Endometrium (tissue), 2 donors: ENCODE results near the gene RMDN2.

Source experiments
- FAIRE-seq: peaks from 2 replicates; lab custom pipeline; 2012; peaks lifted over from hg19 to GRCh38; lab: Jason Lieb, UNC
- donor health status: control.
- donor health status: control.

The RMDN2 gene

DNA sequence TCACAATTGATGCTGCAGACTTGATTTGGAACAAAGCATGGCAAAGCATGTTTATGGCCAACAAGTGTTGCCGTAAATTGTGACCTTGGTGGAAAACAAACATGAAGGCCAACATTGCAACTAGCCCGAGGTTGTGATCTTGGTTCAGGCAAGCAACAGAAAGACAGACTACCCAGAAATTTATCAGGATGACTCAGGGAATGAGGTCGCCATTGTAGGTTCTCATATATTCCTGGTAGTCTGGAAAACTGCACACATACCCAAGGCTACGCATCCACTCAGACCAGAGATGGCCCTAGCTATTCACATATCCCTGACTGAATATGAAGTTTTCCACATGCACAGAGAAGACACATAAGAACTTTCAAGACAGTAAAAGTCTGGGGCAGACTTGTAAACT, 120.7 kb downstream of the RMDN2 start:
- FAIRE-seq, result no peak

DNA sequence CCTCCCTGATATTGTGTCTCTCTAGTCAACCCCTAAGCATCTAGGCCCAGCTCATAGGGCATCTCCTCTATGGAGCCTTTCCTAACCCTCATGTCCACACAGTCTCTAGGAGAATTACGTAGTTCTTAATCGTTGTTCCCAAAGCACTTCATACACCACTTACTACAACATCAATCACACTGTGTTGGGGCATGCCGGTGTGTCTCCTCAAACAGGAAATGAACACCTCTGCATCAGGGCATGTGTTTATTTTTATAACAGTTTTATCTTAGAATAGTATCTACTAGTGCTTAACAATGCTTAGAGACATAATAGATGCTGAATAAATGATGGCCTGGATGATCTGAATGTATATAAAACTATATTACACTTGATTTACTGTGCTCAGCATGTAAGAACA, 131.1 kb downstream of the RMDN2 start:
- no peak for FAIRE-seq

DNA sequence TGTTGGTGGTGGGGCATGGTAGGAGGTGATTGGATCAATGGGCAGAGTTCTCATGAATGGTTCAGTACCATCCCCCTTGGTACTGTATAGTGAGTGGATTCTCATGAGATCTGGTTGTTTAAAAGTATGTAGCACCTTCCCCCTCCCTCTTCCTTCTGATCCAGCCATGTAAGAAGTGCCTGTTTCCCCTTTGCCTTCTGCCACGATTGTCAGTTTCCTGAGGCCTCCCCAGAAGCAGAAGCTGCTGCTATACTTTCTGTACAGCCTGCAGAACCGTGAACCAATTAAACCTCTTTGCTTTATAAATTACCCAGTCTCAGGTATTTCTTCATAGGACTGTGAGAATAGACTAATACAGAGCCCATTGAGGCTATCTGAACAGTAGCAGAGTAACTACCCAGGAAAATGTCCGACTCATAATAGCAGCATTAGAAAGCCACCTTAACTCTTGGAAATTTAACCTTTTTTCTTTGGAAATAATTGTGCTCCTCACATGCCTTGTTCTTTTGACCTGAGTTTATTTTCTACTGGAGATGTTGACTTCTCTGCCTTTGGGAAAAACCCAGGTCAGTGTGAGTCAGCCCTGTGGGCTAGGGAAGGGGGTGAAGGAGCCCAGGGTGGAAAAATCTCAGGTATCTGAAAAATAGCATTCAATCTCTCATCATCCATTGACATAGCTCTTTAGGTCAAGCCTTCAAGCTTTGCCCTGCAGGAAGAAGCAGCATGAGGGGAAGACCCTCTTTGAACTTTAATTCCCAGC, 132.7 kb downstream of the RMDN2 start:
- FAIRE-seq, result no peak

DNA sequence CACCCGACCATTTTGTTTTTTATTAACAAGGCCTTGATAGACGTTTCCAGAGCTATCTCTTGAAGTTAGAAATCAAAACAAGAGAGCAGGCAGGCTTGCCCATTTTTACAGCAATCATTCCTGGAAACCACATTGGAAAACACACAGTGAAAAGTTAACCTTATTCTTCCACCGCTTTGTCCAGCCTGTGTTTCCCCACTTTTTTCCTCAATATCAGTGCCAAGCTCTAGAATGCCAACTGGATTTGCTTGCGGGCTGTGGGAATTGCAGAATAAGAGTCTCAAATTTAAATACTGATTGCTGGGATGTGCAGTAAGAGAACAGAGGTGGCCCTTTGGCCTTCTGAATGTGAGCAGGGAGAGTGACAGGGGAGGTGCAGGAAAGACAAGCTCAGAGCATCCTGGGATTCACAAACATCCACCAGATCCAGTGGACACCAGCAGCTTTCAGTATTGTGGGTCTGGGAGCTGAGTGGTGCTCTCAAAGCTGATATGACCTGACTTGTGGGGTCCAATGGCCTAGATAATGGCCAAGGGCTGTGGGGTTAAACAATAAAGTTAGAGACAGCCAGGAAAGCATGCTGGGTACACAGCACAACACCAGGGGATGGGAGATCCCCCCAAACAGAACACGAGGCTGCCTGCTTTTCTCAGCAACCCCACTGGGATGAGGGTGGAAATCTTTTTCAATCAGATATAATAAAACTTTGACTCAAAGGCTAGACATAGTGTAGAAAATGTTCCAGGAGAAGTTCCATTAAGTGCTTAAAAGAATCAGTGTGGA, 135.3 kb downstream of the RMDN2 start:
- FAIRE-seq, result no peak

DNA sequence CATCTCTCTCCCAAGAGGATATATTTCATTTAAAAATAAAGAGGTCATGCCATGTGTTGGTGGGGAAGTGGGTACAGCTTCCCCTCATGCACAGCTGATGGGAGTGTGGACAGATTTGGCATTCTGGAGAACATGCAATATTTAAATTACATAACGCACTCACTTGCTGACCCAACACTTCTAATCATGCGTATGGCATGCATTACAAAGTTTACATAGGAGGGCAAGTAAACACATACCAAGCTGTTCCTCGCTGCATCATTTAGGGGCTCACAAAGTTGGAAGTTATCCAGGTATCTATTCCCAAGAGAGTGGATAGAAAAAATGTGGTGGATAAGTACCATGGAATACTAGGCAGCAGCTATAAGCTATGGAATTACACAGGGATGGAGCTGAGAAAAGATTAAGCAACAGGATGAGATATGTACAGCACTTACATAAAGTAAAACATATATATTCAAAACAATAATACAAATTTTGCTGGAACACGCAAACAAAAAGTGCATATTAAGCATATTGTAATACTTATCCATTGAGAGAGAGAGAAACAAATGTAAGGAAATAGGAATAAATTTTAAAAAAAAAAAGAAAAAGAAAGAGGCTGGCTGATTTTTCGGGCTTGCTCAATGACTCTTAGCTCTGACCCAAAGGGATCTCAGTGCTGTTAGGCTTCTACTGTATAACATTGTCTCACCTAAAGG, 139.9 kb downstream of the RMDN2 start:
- FAIRE-seq, result no peak

DNA sequence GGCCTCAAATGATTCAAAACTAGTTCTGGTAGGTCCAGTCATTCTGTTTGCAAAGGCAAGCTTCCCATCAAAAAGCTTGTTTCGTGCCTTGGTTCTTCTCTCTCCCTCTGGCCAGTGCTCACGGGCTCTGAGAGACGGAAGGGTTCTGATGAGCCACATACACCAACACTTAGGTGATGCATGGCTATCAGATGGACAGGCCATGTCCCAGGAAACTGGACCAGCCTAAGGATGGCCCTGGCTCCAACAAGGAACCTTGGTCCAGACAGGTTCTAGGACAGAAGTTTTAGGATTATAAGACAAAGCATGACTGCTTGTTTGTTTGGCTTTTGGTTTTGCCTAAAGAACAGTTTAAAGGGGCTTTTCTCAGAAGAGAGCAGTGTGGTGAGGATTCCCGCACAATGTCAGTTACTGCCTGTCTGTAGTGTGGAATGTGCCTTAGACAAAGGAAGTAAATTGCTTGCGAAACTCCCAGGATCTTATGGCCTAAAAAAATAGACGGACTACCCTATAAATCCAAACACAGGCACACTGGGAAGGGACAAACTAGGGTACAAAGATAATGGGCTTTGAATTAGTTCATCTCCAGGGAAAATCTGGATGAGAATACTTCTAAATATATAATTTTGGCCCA, 140.5 kb downstream of the RMDN2 start:
- no peak for FAIRE-seq

DNA sequence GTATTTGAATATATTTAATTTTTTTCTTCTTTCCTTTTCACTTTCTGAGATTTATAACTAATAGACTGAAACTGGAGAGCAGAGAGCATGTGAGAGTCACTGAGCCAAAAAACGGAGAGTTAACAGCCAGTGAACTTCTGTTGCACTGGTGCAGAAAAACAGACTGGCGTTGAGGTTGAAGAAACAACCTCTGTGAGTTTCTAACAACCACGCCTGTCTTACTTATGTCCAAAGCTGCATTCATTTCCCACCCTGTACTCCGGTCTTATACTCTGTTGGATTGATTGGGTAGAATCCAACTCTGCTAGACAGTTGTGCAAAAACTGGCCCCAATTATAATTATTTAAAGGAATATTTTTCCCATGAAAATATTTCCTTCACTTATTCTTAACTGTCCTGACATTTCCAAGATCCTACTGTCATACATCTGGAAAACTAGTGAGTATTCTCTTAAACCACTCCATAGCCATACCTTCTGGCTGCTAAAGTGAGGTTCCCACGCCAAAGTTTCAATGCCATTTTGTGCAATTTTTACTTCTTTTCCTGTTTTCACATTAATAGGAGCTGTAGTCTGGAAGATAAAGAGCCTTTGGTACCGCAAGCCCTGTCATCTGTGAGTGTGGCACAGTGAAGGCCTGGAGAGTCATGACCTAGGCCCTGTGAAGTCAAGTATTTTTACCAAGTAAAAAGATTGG, 141.5 kb downstream of the RMDN2 start:
- no peak for FAIRE-seq
